Measurements from ENCODE around the gene LRRTM4. TPM values are rescaled to one million over a fixed set of nuclear protein-coding genes. Genes with fewer than 3 reads are reported as not detected.

Gene LRRTM4
- total RNA-seq, 1 donor from 2014 or later = 0.98 TPM

GRCh38 chr2:76759634-76760366 is 762.4 kb downstream of the LRRTM4 start:
- no peaks in the 10 kb centered on the region for H3K9me3 ChIP-seq
- no peaks in the 10 kb centered on the region for H3K4me1 ChIP-seq
- intact Hi-C loops (cut with DNase I) = no loop called here
- TF ChIP-seq, protein P1, sequence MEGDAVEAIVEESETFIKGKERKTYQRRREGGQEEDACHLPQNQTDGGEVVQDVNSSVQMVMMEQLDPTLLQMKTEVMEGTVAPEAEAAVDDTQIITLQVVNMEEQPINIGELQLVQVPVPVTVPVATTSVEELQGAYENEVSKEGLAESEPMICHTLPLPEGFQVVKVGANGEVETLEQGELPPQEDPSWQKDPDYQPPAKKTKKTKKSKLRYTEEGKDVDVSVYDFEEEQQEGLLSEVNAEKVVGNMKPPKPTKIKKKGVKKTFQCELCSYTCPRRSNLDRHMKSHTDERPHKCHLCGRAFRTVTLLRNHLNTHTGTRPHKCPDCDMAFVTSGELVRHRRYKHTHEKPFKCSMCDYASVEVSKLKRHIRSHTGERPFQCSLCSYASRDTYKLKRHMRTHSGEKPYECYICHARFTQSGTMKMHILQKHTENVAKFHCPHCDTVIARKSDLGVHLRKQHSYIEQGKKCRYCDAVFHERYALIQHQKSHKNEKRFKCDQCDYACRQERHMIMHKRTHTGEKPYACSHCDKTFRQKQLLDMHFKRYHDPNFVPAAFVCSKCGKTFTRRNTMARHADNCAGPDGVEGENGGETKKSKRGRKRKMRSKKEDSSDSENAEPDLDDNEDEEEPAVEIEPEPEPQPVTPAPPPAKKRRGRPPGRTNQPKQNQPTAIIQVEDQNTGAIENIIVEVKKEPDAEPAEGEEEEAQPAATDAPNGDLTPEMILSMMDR (IDR thresholded peaks at IDR 0.05) = no peak
- TF ChIP-seq POLR2AphosphoS5 (IDR thresholded peaks at IDR 0.05; ENCODE audit: insufficient read depth in 1 of 2, low read depth in 1 of 2) = no peak
- no peak for TF ChIP-seq POLR2A (IDR thresholded peaks at IDR 0.05)
- H3K27ac ChIP-seq = no peak overlapping the region
- no peak overlapping the region for H3K4me3 ChIP-seq
- no peak for DNase-seq (ENCODE audit: extremely low spot score in 2 of 2)
- no peaks in the 10 kb centered on the region for H3K36me3 ChIP-seq
- no peaks in the 10 kb centered on the region for H3K27me3 ChIP-seq

- no peak overlapping the region for H3K4me3 ChIP-seq
- TF ChIP-seq, protein P1 (IDR thresholded peaks at IDR 0.05) = no peak
- no peak for TF ChIP-seq POLR2AphosphoS5 (IDR thresholded peaks at IDR 0.05; ENCODE audit: insufficient read depth in 1 of 2, low read depth in 1 of 2)
- no peak for TF ChIP-seq POLR2A (IDR thresholded peaks at IDR 0.05)
- H3K36me3 ChIP-seq = no peaks in the 10 kb centered on the region
- no peaks in the 10 kb centered on the region for H3K27me3 ChIP-seq
- H3K4me1 ChIP-seq = no peaks in the 10 kb centered on the region
- no peak for DNase-seq (ENCODE audit: extremely low spot score in 2 of 2)
- H3K9me3 ChIP-seq = no peaks in the 10 kb centered on the region
- no peak overlapping the region for H3K27ac ChIP-seq
- intact Hi-C loops (cut with DNase I) = no loop called here
These were observed 769.7 kb downstream of the LRRTM4 start for GRCh38 chr2:76752506-76752905.

- H3K4me3 ChIP-seq = no peak overlapping the region
- intact Hi-C loops (cut with DNase I) = no loop called here
- no peaks in the 10 kb centered on the region for H3K4me1 ChIP-seq
- no peaks in the 10 kb centered on the region for H3K27me3 ChIP-seq
- H3K36me3 ChIP-seq = no peaks in the 10 kb centered on the region
- no peak for DNase-seq (ENCODE audit: extremely low spot score in 2 of 2)
- H3K9me3 ChIP-seq = no peaks in the 10 kb centered on the region
- no peak overlapping the region for H3K27ac ChIP-seq
- TF ChIP-seq POLR2AphosphoS5 (IDR thresholded peaks at IDR 0.05; ENCODE audit: insufficient read depth in 1 of 2, low read depth in 1 of 2) (no peak), POLR2A (IDR thresholded peaks at IDR 0.05) (no peak)
- TF ChIP-seq, protein P1 (IDR thresholded peaks at IDR 0.05) = no peak
These were observed 772.3 kb downstream of the LRRTM4 start for GRCh38 chr2:76749858-76750257.

- H3K4me3 ChIP-seq = no peak overlapping the region
- H3K27ac ChIP-seq = no peak overlapping the region
- H3K4me1 ChIP-seq = no peaks in the 10 kb centered on the region
- H3K36me3 ChIP-seq = no peaks in the 10 kb centered on the region
- intact Hi-C loops (cut with DNase I) = no loop called here
- TF ChIP-seq POLR2A (IDR thresholded peaks at IDR 0.05) (no peak), POLR2AphosphoS5 (IDR thresholded peaks at IDR 0.05; ENCODE audit: insufficient read depth in 1 of 2, low read depth in 1 of 2) (no peak)
- TF ChIP-seq, protein P1 (IDR thresholded peaks at IDR 0.05) = no peak
- H3K9me3 ChIP-seq = no peaks in the 10 kb centered on the region
- no peak for DNase-seq (ENCODE audit: extremely low spot score in 2 of 2)
- H3K27me3 ChIP-seq = no peaks in the 10 kb centered on the region
These were observed 773.4 kb downstream of the LRRTM4 start for GRCh38 chr2:76748581-76749296.

DNA sequence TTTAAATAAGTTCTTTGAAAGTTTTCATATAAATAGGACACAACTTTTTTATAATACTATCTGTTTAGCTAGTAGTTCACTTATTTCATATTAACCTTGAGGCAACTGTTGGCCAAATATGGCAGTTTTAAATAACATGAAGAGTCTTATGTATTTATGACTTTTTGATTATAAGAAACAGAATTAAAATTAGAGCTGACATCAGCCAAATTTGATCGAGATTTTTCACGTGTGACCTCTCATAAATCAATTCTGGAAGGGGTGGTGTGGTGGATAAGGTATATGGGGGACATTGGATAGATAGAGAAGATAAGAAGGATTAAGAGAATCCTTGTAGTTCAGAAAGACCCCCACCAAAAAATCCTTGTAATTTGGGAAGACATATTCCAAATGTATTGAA is 776.6 kb downstream of the LRRTM4 start:
- Histone ChIP-seq H3K9me3 (no peaks in the 10 kb centered on the region), H3K36me3 (no peaks in the 10 kb centered on the region), H3K4me1 (no peaks in the 10 kb centered on the region), H3K4me3 (no peak overlapping the region), H3K27ac (no peak overlapping the region), H3K27me3 (no peaks in the 10 kb centered on the region)
- TF ChIP-seq, protein P1 (IDR thresholded peaks at IDR 0.05) = no peak
- no peak for DNase-seq (ENCODE audit: extremely low spot score in 2 of 2)
- intact Hi-C loops (cut with DNase I) = no loop called here

Data from vagina (tissue), 2 donors.